Keratinocyte (primary cell): Measurements from ENCODE around the gene BATF2. TPM values are rescaled to one million over a fixed set of nuclear protein-coding genes. Genes with fewer than 3 reads are reported as not detected.

Experiments
- DNase-seq: peaks from one replicate; pipeline ENCODE4 v3.0.0-alpha.2; 2011; ENCODE audit warnings: low read depth, missing footprints, low spot score
- FAIRE-seq: peaks from 2 replicates; lab custom pipeline; 2011; peaks lifted over from hg19 to GRCh38; lab: Jason Lieb, UNC
- H2AFZ ChIP-seq: 2 replicates; pipeline ENCODE4 v1.6.0; 2012; ENCODE audit warnings: low read length, control low read depth, inconsistent platforms; ENCODE audit not compliant: control insufficient read depth
- H3K27ac ChIP-seq: 2 replicates; pipeline ENCODE4 v1.5.1; 2011; ENCODE audit warnings: low read length; ENCODE audit not compliant: control insufficient read depth, insufficient read depth
- H3K27me3 ChIP-seq: 3 replicates; pipeline ENCODE4 v1.6.0; 2011; ENCODE audit warnings: low read length; ENCODE audit not compliant: control insufficient read depth, insufficient read depth; ENCODE audit errors: extremely low read depth
- H3K36me3 ChIP-seq, 2 experiments: 2 replicates in 1 of 2; 3 replicates in 1 of 2; pipeline ENCODE4 v1.5.1; 2011; ENCODE audit warnings: low read length in 2 of 2, mild to moderate bottlenecking in 1 of 2; ENCODE audit not compliant: control insufficient read depth in 2 of 2, insufficient read depth in 2 of 2; ENCODE audit errors: extremely low read depth in 1 of 2
- H3K4me1 ChIP-seq: 3 replicates; pipeline ENCODE4 v1.5.1; 2011; ENCODE audit warnings: low read length; ENCODE audit not compliant: control insufficient read depth, insufficient read depth; ENCODE audit errors: extremely low read depth
- H3K4me2 ChIP-seq: 3 replicates; pipeline ENCODE4 v1.6.0; 2011; ENCODE audit warnings: low read depth, low read length; ENCODE audit not compliant: control insufficient read depth, insufficient read depth; ENCODE audit errors: extremely low read depth
- H3K4me3 ChIP-seq, 3 experiments: fragments of 200-600 bp in 1 of 3; sonication (generic) in 1 of 3; 2 replicates in 2 of 3; 3 replicates in 1 of 3; pipeline ENCODE4 v1.5.1; 2011 to 2016; ENCODE audit warnings: low read length in 3 of 3, mild to moderate bottlenecking in 3 of 3, control low read depth in 2 of 3, inconsistent platforms in 1 of 3, low read depth in 1 of 3, mixed read lengths in 1 of 3, mixed run types in 1 of 3, moderate library complexity in 1 of 3; ENCODE audit not compliant: control insufficient read depth in 2 of 3, insufficient read depth in 2 of 3; ENCODE audit errors: extremely low read depth in 1 of 3
- H3K79me2 ChIP-seq: 2 replicates; pipeline ENCODE4 v1.6.0; 2012; ENCODE audit warnings: low read length; ENCODE audit not compliant: control insufficient read depth, insufficient read depth
- H3K9ac ChIP-seq: 3 replicates; pipeline ENCODE4 v1.6.0; 2011; ENCODE audit warnings: low read length; ENCODE audit not compliant: control insufficient read depth, insufficient read depth; ENCODE audit errors: extremely low read depth
- H3K9me1 ChIP-seq: 3 replicates; pipeline ENCODE4 v1.6.0; 2011; ENCODE audit warnings: low read length; ENCODE audit not compliant: control insufficient read depth, insufficient read depth; ENCODE audit errors: extremely low read depth
- H3K9me3 ChIP-seq: 2 replicates; pipeline ENCODE4 v1.5.1; 2012; ENCODE audit warnings: low read depth, low read length; ENCODE audit not compliant: control insufficient read depth
- H4K20me1 ChIP-seq: 3 replicates; pipeline ENCODE4 v1.6.0; 2011; ENCODE audit warnings: low read length; ENCODE audit not compliant: control insufficient read depth, insufficient read depth; ENCODE audit errors: extremely low read depth
- CTCF ChIP-seq, 3 experiments: IDR thresholded peaks in 1 of 3; conservative IDR thresholded peaks in 1 of 3; optimal IDR thresholded peaks in 1 of 3; 2 replicates in 2 of 3; 3 replicates in 1 of 3; pipeline versions ENCODE3 to v1.5.1; 2011; ENCODE audit warnings: low read length in 3 of 3, mild to moderate bottlenecking in 3 of 3, moderate library complexity in 2 of 3, control low read depth in 1 of 3, inconsistent platforms in 1 of 3; ENCODE audit not compliant: insufficient read depth in 2 of 3; ENCODE audit errors: extremely low read depth in 1 of 3
- EZH2 ChIP-seq: IDR thresholded peaks from one replicate; pipeline ENCODE4 v1.6.1; 2012; ENCODE audit warnings: inconsistent platforms, mild to moderate bottlenecking, low read length, moderate library complexity
- dilution Hi-C: fragments of 300-500 bp; cut with MboI; formaldehyde crosslinking; loops from one replicate; pipeline ENCODE4 v1.7.0; 2020; ENCODE audit warnings: low sequenced_read_pairs; ENCODE audit not compliant: extremely low pct_ligation_motif_present
- polyA plus RNA-seq, 5 experiments: library from polyadenylated mRNA; depleted of rRNA in 3 of 5; stranded (reverse) in 3 of 5; stranded (forward) in 1 of 5; unstranded in 1 of 5; fragments of >200 nt; gene quantifications; 1 replicate in 1 of 5; 2 replicates in 3 of 5; 3 replicates in 1 of 5; pipeline versions ENCODE4 v1.2.1 to v1.2.3, GENCODE V29; 2011 to 2012; ENCODE audit warnings: missing spikeins in 2 of 5, low read depth in 1 of 5, low replicate concordance in 1 of 5

The BATF2 gene
- polyA plus RNA-seq, 1 donor (not counting 4 experiments of a cell fraction or from before 2014, with no cell fraction given), result 0.10 TPM

- peak; percentile 51 for FAIRE-seq
- DNase-seq, result no peak
- peak overlapping the region; percentile 89 for H3K4me2 ChIP-seq
- peaks cover 3 to 14% of the 10 kb centered on the region in 2 experiments for H3K36me3 ChIP-seq
- H3K27me3 ChIP-seq, result no peaks in the 10 kb centered on the region
- H3K4me3 ChIP-seq, result peak overlapping the region; percentile 60 to 76 (median 70)
- no peaks in the 10 kb centered on the region for H4K20me1 ChIP-seq
- TF ChIP-seq EZH2, result no peak
- TF ChIP-seq CTCF (optimal IDR thresholded peaks at IDR 0.05 in 1 of 3, IDR thresholded peaks at IDR 0.05 in 1 of 3, conservative IDR thresholded peaks at IDR 0.05 in 1 of 3; ENCODE audit: extremely low read depth in 1 of 3, insufficient read depth in 2 of 3, low read length in 3 of 3), result no peak
- no peaks in the 10 kb centered on the region for H3K9me1 ChIP-seq
- dilution Hi-C loops, result no loop called here
- H3K4me1 ChIP-seq, result peaks cover 18% of the 10 kb centered on the region
- peak overlapping the region; percentile 79 for H3K27ac ChIP-seq
- no peaks in the 10 kb centered on the region for H3K9me3 ChIP-seq
- H3K79me2 ChIP-seq, result peaks cover 5% of the 10 kb centered on the region
- H2AFZ ChIP-seq, result peak overlapping the region; percentile 76
- peak overlapping the region; percentile 81 for H3K9ac ChIP-seq
Observed at GRCh38 chr11:65040520-65040846, 43.7 kb upstream of the BATF2 start.

GRCh38 chr11:65036931-65037330 lies 40.2 kb upstream of the BATF2 start:
- Histone ChIP-seq H3K79me2 (peaks cover 3% of the 10 kb centered on the region), H3K9me3 (no peaks in the 10 kb centered on the region), H3K9me1 (no peaks in the 10 kb centered on the region), H3K9ac (no peak overlapping the region), H3K4me2 (no peak overlapping the region), H4K20me1 (no peaks in the 10 kb centered on the region), H2AFZ (no peak overlapping the region), H3K4me3 (no peak overlapping the region), H3K4me1 (peaks cover 6% of the 10 kb centered on the region), H3K36me3 (peaks cover 3 to 17% of the 10 kb centered on the region in 2 experiments), H3K27ac (no peak overlapping the region), H3K27me3 (no peaks in the 10 kb centered on the region)
- no peak for DNase-seq
- TF ChIP-seq CTCF (optimal IDR thresholded peaks at IDR 0.05 in 1 of 3, IDR thresholded peaks at IDR 0.05 in 1 of 3, conservative IDR thresholded peaks at IDR 0.05 in 1 of 3; ENCODE audit: extremely low read depth in 1 of 3, insufficient read depth in 2 of 3, low read length in 3 of 3) (no peak), EZH2 (no peak)
- dilution Hi-C loops, result no loop called here
- FAIRE-seq, result no peak
